T-cell (primary cell): ENCODE measurements around the gene TAF7. TPM values are rescaled to one million over a fixed set of nuclear protein-coding genes. Genes with fewer than 3 reads are reported as not detected.

ENCODE experiments used
- ATAC-seq, 4 experiments: fragments of 200-7000 bp in 3 of 4; fragments of 150-1000 bp in 1 of 4; cut with Tn5 transposase; replicated peaks in 1 of 4; 1 replicate in 3 of 4; 2 replicates in 1 of 4; pipeline ENCODE4 v1.10.0; 2021; ENCODE audit warnings: moderate library complexity in 3 of 4, mild to moderate bottlenecking in 2 of 4, moderate number of reproducible peaks in 1 of 4
- CTCF ChIA-PET, 2 donors: fragments of 300-600 bp; sonication (Branson Sonifier 250); formaldehyde crosslinking; loops; one replicate each; lab custom pipeline; 2022; ENCODE audit warnings: antibody characterized with exemption in 2 of 2; lab: Charles Lee
- POLR2A ChIA-PET, 2 donors: fragments of 300-600 bp; sonication (Branson Sonifier 250); formaldehyde crosslinking; loops; one replicate each; lab custom pipeline; 2022; ENCODE audit warnings: antibody characterized with exemption in 2 of 2; lab: Charles Lee
- DNase-seq, 35 experiments: peaks; one replicate each; pipeline versions ENCODE4 v3.0.0 to v3.0.0-alpha.2; 2013 to 2023
- H3K27ac ChIP-seq: one replicate; pipeline ENCODE4 v1.5.1; 2013; ENCODE audit warnings: low read length
- H3K27me3 ChIP-seq, 2 experiments: replicated peaks in 1 of 2; 1 replicate in 1 of 2; 2 replicates in 1 of 2; pipeline versions ENCODE4 v1.6.1 to v1.7.0; 2013; ENCODE audit warnings: low read length in 1 of 2, mixed read lengths in 1 of 2; ENCODE audit not compliant: control insufficient read depth in 2 of 2, insufficient read depth in 2 of 2; ENCODE audit errors: extremely low read depth in 1 of 2
- H3K36me3 ChIP-seq, 2 donors: 1 replicate in 1 of 2; 2 replicates in 1 of 2; pipeline versions ENCODE4 v1.6.1 to v1.7.0; 2013; ENCODE audit warnings: low read length in 1 of 2; ENCODE audit not compliant: control insufficient read depth in 2 of 2, insufficient read depth in 1 of 2; ENCODE audit errors: extremely low read depth in 1 of 2
- H3K4me1 ChIP-seq, 2 experiments: 1 replicate in 1 of 2; 2 replicates in 1 of 2; pipeline versions ENCODE4 v1.6.1 to v1.7.0; 2013; ENCODE audit warnings: low read length in 2 of 2, mixed read lengths in 1 of 2; ENCODE audit not compliant: insufficient read depth in 2 of 2, control insufficient read depth in 1 of 2; ENCODE audit errors: extremely low read depth in 1 of 2
- H3K4me3 ChIP-seq, 2 donors: 1 replicate in 1 of 2; 2 replicates in 1 of 2; pipeline versions ENCODE4 v1.5.1 to v1.7.0; 2013; ENCODE audit warnings: mild to moderate bottlenecking in 2 of 2, low read length in 1 of 2, moderate library complexity in 1 of 2; ENCODE audit not compliant: control insufficient read depth in 1 of 2; ENCODE audit errors: extremely low read depth in 1 of 2
- H3K9me3 ChIP-seq: 2 replicates; pipeline ENCODE4 v1.7.0; 2013
- H3K27ac Mint-ChIP-seq, 2 donors: one replicate each; pipeline ENCODE4 v1.8.0; 2020 to 2021; ENCODE audit warnings: mild to moderate bottlenecking in 2 of 2, mixed read lengths in 2 of 2
- H3K27me3 Mint-ChIP-seq, 2 donors: one replicate each; pipeline ENCODE4 v1.8.0; 2021 to 2022; ENCODE audit warnings: mixed read lengths in 2 of 2
- H3K36me3 Mint-ChIP-seq: one replicate; pipeline ENCODE4 v1.8.0; 2021; ENCODE audit warnings: mixed read lengths
- H3K4me1 Mint-ChIP-seq, 3 donors: one replicate each; pipeline ENCODE4 v1.8.0; 2020 to 2022; ENCODE audit warnings: mixed read lengths in 3 of 3, mild to moderate bottlenecking in 1 of 3
- H3K4me3 Mint-ChIP-seq, 3 donors: one replicate each; pipeline ENCODE4 v1.8.0; 2020 to 2022; ENCODE audit warnings: mild to moderate bottlenecking in 3 of 3, mixed read lengths in 3 of 3, moderate library complexity in 3 of 3
- H3K9me3 Mint-ChIP-seq, 3 donors: one replicate each; pipeline ENCODE4 v1.8.0; 2020 to 2022; ENCODE audit warnings: mixed read lengths in 3 of 3
- WGBS: methylation state at CpG from one replicate; pipeline ENCODE4 v1.1.5; 2013; ENCODE audit warnings: missing lambda C conversion rate; ENCODE audit not compliant: insufficient coverage; 5-methylcytosine and 5-hydroxymethylcytosine counted together
- total RNA-seq, 35 experiments: library from RNA in 6 of 35; stranded (reverse) in 6 of 35; fragments of 120-200 nt in 1 of 35; gene quantifications; one replicate each; pipeline versions ENCODE4 v1.2.1 to v1.2.4 and lab custom pipeline; 2013 to 2026

The TAF7 gene
- total RNA-seq, 5 donors from 2014 or later (not counting 1 experiment from before 2014, with no cell fraction given), result 83.7 to 103 (median 101) TPM

GRCh38 chr5:141272906-141273305 is 47.7 kb downstream of the TAF7 start:
- no peaks in the 10 kb centered on the region for H3K36me3 ChIP-seq
- ATAC-seq (no peak), DNase-seq (no peak)
- 100% methylated on average over 2 of the region's 3 CpGs for WGBS
- Mint-ChIP-seq H3K36me3 (peaks cover 42% of the 10 kb centered on the region), H3K27ac (no peak overlapping the region), H3K4me1 (no peaks in the 10 kb centered on the region), H3K27me3 (no peaks in the 10 kb centered on the region), H3K9me3 (peaks cover 35 to 67% (median 56%) of the 10 kb centered on the region in 3 donors), H3K4me3 (no peak overlapping the region)
- H3K4me1 ChIP-seq, result no peaks in the 10 kb centered on the region
- POLR2A ChIA-PET, result no interaction called here
- no peaks in the 10 kb centered on the region for H3K27me3 ChIP-seq
- H3K27ac ChIP-seq, result no peak overlapping the region
- H3K4me3 ChIP-seq, result no peak overlapping the region
- peaks cover 11% of the 10 kb centered on the region for H3K9me3 ChIP-seq
- CTCF ChIA-PET, result no interaction called here

- Mint-ChIP-seq H3K4me1 (no peaks in the 10 kb centered on the region), H3K9me3 (peaks cover 33 to 71% (median 62%) of the 10 kb centered on the region in 3 donors), H3K27me3 (peaks cover 0 to 3% of the 10 kb centered on the region in 2 donors), H3K4me3 (no peak overlapping the region), H3K27ac (no peak overlapping the region), H3K36me3 (peaks cover 48% of the 10 kb centered on the region)
- H3K9me3 ChIP-seq, result peaks cover 24% of the 10 kb centered on the region
- DNase-seq (no peak), ATAC-seq (no peak)
- no peak overlapping the region for H3K27ac ChIP-seq
- ChIA-PET POLR2A (no interaction called here), CTCF (no interaction called here)
- H3K36me3 ChIP-seq, result no peaks in the 10 kb centered on the region
- no peak overlapping the region for H3K4me3 ChIP-seq
- H3K4me1 ChIP-seq, result no peaks in the 10 kb centered on the region
- no CpG with 5 or more reads among the region's 4 CpGs for WGBS
- no peaks in the 10 kb centered on the region for H3K27me3 ChIP-seq
Measured at GRCh38 chr5:141269195-141269594, 51.4 kb downstream of the TAF7 start.

Other genes with a start within 250 kb of the TAF7 start
- 1 to 10 TPM in 1 of 5 donors, under 1 TPM in 1, not detected in 3; 0.09 to 1.4 TPM for gene PCDHB2, start 226.2 kb downstream of the TAF7 start, total RNA-seq
- 1 to 10 TPM in 1 of 5 donors, not detected in 4; 1.2 TPM for gene PCDHB3, start 220.3 kb downstream of the TAF7 start, total RNA-seq
- gene PCDHB4, start 199.0 kb downstream of the TAF7 start, total RNA-seq, result not detected
- under 1 TPM in 3 of 5 donors, not detected in 2; 0.09 to 0.32 (median 0.30) TPM for gene PCDHB5, start 185.6 kb downstream of the TAF7 start, total RNA-seq
- gene PCDHB6, start 170.7 kb downstream of the TAF7 start, total RNA-seq, result not detected
- gene PCDHB7, start 148.1 kb downstream of the TAF7 start, total RNA-seq, result not detected
- gene PCDHB8, start 143.0 kb downstream of the TAF7 start, total RNA-seq, result not detected
- gene PCDHB16, start 138.4 kb downstream of the TAF7 start, total RNA-seq, result not detected
- under 1 TPM in 3 of 5 donors, not detected in 2; 0.09 to 0.26 (median 0.23) TPM for gene PCDHB9, start 133.6 kb downstream of the TAF7 start, total RNA-seq
- gene PCDHB10, start 128.4 kb downstream of the TAF7 start, total RNA-seq, result not detected
- not detected for gene PCDHB11, start 121.2 kb downstream of the TAF7 start, total RNA-seq
- not detected for gene PCDHB12, start 112.1 kb downstream of the TAF7 start, total RNA-seq
- under 1 TPM in 1 of 5 donors, not detected in 4; 0.06 TPM for gene PCDHB13, start 106.9 kb downstream of the TAF7 start, total RNA-seq
- gene PCDHB14, start 97.4 kb downstream of the TAF7 start, total RNA-seq, result under 1 TPM in 1 of 5 donors, not detected in 4; 0.12 TPM
- under 1 TPM in 2 of 5 donors, not detected in 3; 0.12 to 0.16 TPM for gene PCDHB15, start 75.4 kb downstream of the TAF7 start, total RNA-seq
- 1 to 10 TPM in 2 of 5 donors, under 1 TPM in 2, not detected in 1; 0.49 to 2.0 (median 0.97) TPM for gene SLC25A2, start 16.7 kb downstream of the TAF7 start, total RNA-seq
- under 1 TPM in 4 of 5 donors, not detected in 1; 0.16 to 0.38 (median 0.31) TPM for gene PCDHGA1, start 9.7 kb upstream of the TAF7 start, total RNA-seq
- under 1 TPM in 2 of 5 donors, not detected in 3; 0.13 to 0.15 TPM for gene PCDHGA2, start 18.0 kb upstream of the TAF7 start, total RNA-seq
- under 1 TPM in 2 of 5 donors, not detected in 3; 0.09 to 0.20 TPM for gene PCDHGA3, start 23.0 kb upstream of the TAF7 start, total RNA-seq
- gene PCDHGB1, start 29.3 kb upstream of the TAF7 start, total RNA-seq, result under 1 TPM in 2 of 5 donors, not detected in 3; 0.13 to 0.19 TPM
- under 1 TPM in 4 of 5 donors, not detected in 1; 0.18 to 0.37 (median 0.28) TPM for gene PCDHGA4, start 34.2 kb upstream of the TAF7 start, total RNA-seq
- gene PCDHGB2, start 39.2 kb upstream of the TAF7 start, total RNA-seq, result under 1 TPM; 0.16 to 0.62 (median 0.47) TPM
- under 1 TPM in 3 of 5 donors, not detected in 2; 0.06 to 0.43 (median 0.41) TPM for gene PCDHGA5, start 43.4 kb upstream of the TAF7 start, total RNA-seq
- gene PCDHGB3, start 49.5 kb upstream of the TAF7 start, total RNA-seq, result under 1 TPM; 0.20 to 0.85 (median 0.41) TPM
- gene PCDHGA6, start 53.1 kb upstream of the TAF7 start, total RNA-seq, result under 1 TPM; 0.19 to 0.64 (median 0.28) TPM
- gene PCDHGA7, start 62.0 kb upstream of the TAF7 start, total RNA-seq, result under 1 TPM; 0.16 to 0.53 (median 0.21) TPM
- gene PCDHGB4, start 66.9 kb upstream of the TAF7 start, total RNA-seq, result under 1 TPM; 0.09 to 0.29 (median 0.19) TPM
- gene PCDHGA8, start 71.8 kb upstream of the TAF7 start, total RNA-seq, result under 1 TPM in 3 of 5 donors, not detected in 2; 0.05 to 0.13 (median 0.09) TPM
- under 1 TPM; 0.26 to 0.96 (median 0.39) TPM for gene PCDHGB5, start 77.2 kb upstream of the TAF7 start, total RNA-seq
- gene PCDHGA9, start 82.0 kb upstream of the TAF7 start, total RNA-seq, result under 1 TPM in 4 of 5 donors, not detected in 1; 0.14 to 0.26 (median 0.19) TPM
- gene PCDHGB6, start 87.2 kb upstream of the TAF7 start, total RNA-seq, result under 1 TPM in 4 of 5 donors, not detected in 1; 0.19 to 0.59 (median 0.37) TPM
- under 1 TPM; 0.10 to 0.53 (median 0.32) TPM for gene PCDHGA10, start 92.2 kb upstream of the TAF7 start, total RNA-seq
- under 1 TPM; 0.16 to 0.33 (median 0.22) TPM for gene PCDHGB7, start 96.9 kb upstream of the TAF7 start, total RNA-seq
- under 1 TPM in 4 of 5 donors, not detected in 1; 0.06 to 0.44 (median 0.11) TPM for gene PCDHGA11, start 100.3 kb upstream of the TAF7 start, total RNA-seq
- under 1 TPM in 4 of 5 donors, not detected in 1; 0.09 to 0.53 (median 0.22) TPM for gene PCDHGA12, start 109.7 kb upstream of the TAF7 start, total RNA-seq
- under 1 TPM in 4 of 5 donors, not detected in 1; 0.12 to 0.30 (median 0.24) TPM for gene PCDHGC3, start 155.2 kb upstream of the TAF7 start, total RNA-seq
- under 1 TPM in 2 of 5 donors, not detected in 3; 0.18 to 0.51 TPM for gene PCDHGC4, start 164.2 kb upstream of the TAF7 start, total RNA-seq
- gene PCDHGC5, start 168.3 kb upstream of the TAF7 start, total RNA-seq, result not detected